ENCODE measurements around the gene VWF.
"Not testable (repeated sequence)": the region's sequence is repeated elsewhere in the genome, so short reads cannot be mapped to it uniquely, and the experiment has no call there.

Gene VWF

DNA sequence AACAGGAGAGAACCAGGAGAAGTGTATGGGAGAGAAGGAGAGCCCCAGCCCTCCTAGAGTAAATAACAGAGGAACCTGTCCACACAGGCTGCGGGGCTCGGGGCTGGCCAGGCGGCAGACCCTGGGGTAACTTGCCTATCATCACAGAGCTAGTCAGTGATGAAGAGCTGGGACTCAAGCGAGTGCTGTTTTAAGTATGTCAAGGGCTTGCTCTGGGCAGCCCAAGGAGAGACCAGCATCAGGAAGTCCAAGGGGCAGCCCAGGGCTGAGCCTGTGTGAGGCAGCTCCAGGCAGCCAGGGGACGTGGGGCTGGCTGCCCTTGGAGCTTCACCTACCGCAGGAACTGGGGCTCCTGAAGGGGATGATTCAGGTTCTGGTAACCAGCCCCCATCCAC is 10.0 kb downstream of the VWF start:
- peaks cover 1% of the 10 kb centered on the region for H3K36me3 Mint-ChIP-seq (ENCODE audit: insufficient read depth)
- H3K9me3 Mint-ChIP-seq, result no peaks in the 10 kb centered on the region
- no peak overlapping the region for H3K27ac Mint-ChIP-seq (ENCODE audit: low read depth)
- no peak overlapping the region for H3K4me3 Mint-ChIP-seq
- H3K27me3 Mint-ChIP-seq, result peaks cover 56% of the 10 kb centered on the region
- no peak for DNase-seq (ENCODE audit: low spot score in 2 of 2)
- no peak for ATAC-seq (replicated peaks; ENCODE audit: extremely low read depth, poor library complexity, severe bottlenecking)
- H3K4me1 Mint-ChIP-seq, result no peaks in the 10 kb centered on the region

- no peak for ATAC-seq (replicated peaks; ENCODE audit: extremely low read depth, poor library complexity, severe bottlenecking)
- peaks cover 50% of the 10 kb centered on the region for H3K27me3 Mint-ChIP-seq
- no peak overlapping the region for H3K27ac Mint-ChIP-seq (ENCODE audit: low read depth)
- peaks cover 1% of the 10 kb centered on the region for H3K36me3 Mint-ChIP-seq (ENCODE audit: insufficient read depth)
- no peak for DNase-seq (ENCODE audit: low spot score in 2 of 2)
- no peaks in the 10 kb centered on the region for H3K9me3 Mint-ChIP-seq
- no peak overlapping the region for H3K4me3 Mint-ChIP-seq
- no peaks in the 10 kb centered on the region for H3K4me1 Mint-ChIP-seq
Measured at GRCh38 chr12:6113691-6114475, 10.6 kb downstream of the VWF start.

DNA sequence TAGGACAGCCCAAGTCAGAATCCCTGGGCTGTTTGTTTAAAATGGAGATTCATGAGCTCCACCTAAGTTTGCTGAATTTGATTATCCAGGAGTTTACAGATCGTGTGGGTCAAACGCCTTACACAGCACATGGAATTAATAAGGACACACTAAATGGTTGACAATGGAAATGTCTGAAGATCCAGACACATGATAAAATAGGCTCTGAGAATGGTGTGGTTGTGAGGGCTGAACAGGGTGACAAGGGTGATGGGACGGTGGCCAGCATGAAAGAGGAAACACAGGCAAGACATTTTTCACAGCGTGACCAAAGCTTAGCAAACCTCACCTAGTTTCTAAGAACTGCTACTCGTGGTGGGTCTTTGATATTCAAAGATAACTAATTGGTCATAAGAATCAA is 12.5 kb downstream of the VWF start:
- DNase-seq (ENCODE audit: low spot score in 2 of 2) (no peak), ATAC-seq (replicated peaks; ENCODE audit: extremely low read depth, poor library complexity, severe bottlenecking) (no peak)
- Mint-ChIP-seq H3K4me3 (no peak overlapping the region), H3K36me3 (ENCODE audit: insufficient read depth) (peaks cover 1% of the 10 kb centered on the region), H3K27ac (ENCODE audit: low read depth) (no peak overlapping the region), H3K9me3 (no peaks in the 10 kb centered on the region), H3K4me1 (no peaks in the 10 kb centered on the region), H3K27me3 (peaks cover 45% of the 10 kb centered on the region)

- H3K27me3 Mint-ChIP-seq, result peaks cover 32% of the 10 kb centered on the region
- H3K4me1 Mint-ChIP-seq, result no peaks in the 10 kb centered on the region
- no peak overlapping the region for H3K27ac Mint-ChIP-seq (ENCODE audit: low read depth)
- no peak overlapping the region for H3K4me3 Mint-ChIP-seq
- ATAC-seq (replicated peaks; ENCODE audit: extremely low read depth, poor library complexity, severe bottlenecking) (no peak), DNase-seq (ENCODE audit: low spot score in 2 of 2) (no peak)
- no peaks in the 10 kb centered on the region for H3K9me3 Mint-ChIP-seq
- peaks cover 1% of the 10 kb centered on the region for H3K36me3 Mint-ChIP-seq (ENCODE audit: insufficient read depth)
Measured at GRCh38 chr12:6110006-6110405, 14.5 kb downstream of the VWF start.

- no peaks in the 10 kb centered on the region for H3K9me3 Mint-ChIP-seq
- H3K27ac Mint-ChIP-seq (ENCODE audit: low read depth), result no peak overlapping the region
- DNase-seq (ENCODE audit: low spot score in 2 of 2) (no peak), ATAC-seq (replicated peaks; ENCODE audit: extremely low read depth, poor library complexity, severe bottlenecking) (no peak)
- no peak overlapping the region for H3K4me3 Mint-ChIP-seq
- H3K4me1 Mint-ChIP-seq, result no peaks in the 10 kb centered on the region
- H3K36me3 Mint-ChIP-seq (ENCODE audit: insufficient read depth), result no peaks in the 10 kb centered on the region
- peaks cover 7% of the 10 kb centered on the region for H3K27me3 Mint-ChIP-seq
Measured at GRCh38 chr12:6106218-6106617, 18.3 kb downstream of the VWF start.

- no peak overlapping the region for H3K27ac Mint-ChIP-seq (ENCODE audit: low read depth)
- H3K4me3 Mint-ChIP-seq, result no peak overlapping the region
- no peaks in the 10 kb centered on the region for H3K36me3 Mint-ChIP-seq (ENCODE audit: insufficient read depth)
- ATAC-seq (replicated peaks; ENCODE audit: extremely low read depth, poor library complexity, severe bottlenecking), result no peak
- peaks cover 12% of the 10 kb centered on the region for H3K27me3 Mint-ChIP-seq
- DNase-seq (ENCODE audit: low spot score in 2 of 2), result no peak
- no peaks in the 10 kb centered on the region for H3K4me1 Mint-ChIP-seq
- H3K9me3 Mint-ChIP-seq, result no peaks in the 10 kb centered on the region
Measured at GRCh38 chr12:6104842-6105241, 19.6 kb downstream of the VWF start.

- peaks cover 12% of the 10 kb centered on the region for H3K27me3 Mint-ChIP-seq
- ATAC-seq (replicated peaks; ENCODE audit: extremely low read depth, poor library complexity, severe bottlenecking) (no peak), DNase-seq (ENCODE audit: low spot score in 2 of 2) (no peak)
- no peak overlapping the region for H3K27ac Mint-ChIP-seq (ENCODE audit: low read depth)
- H3K36me3 Mint-ChIP-seq (ENCODE audit: insufficient read depth), result no peaks in the 10 kb centered on the region
- H3K9me3 Mint-ChIP-seq, result no peaks in the 10 kb centered on the region
- no peak overlapping the region for H3K4me3 Mint-ChIP-seq
- no peaks in the 10 kb centered on the region for H3K4me1 Mint-ChIP-seq
Measured at GRCh38 chr12:6104027-6104426, 20.4 kb downstream of the VWF start.

GRCh38 chr12:6102021-6102420 is 22.4 kb downstream of the VWF start:
- H3K27ac Mint-ChIP-seq (ENCODE audit: low read depth); ATAC-seq (replicated peaks; ENCODE audit: extremely low read depth, poor library complexity, severe bottlenecking); H3K36me3 Mint-ChIP-seq (ENCODE audit: insufficient read depth); H3K9me3 Mint-ChIP-seq; DNase-seq (ENCODE audit: low spot score in 2 of 2); H3K4me3 Mint-ChIP-seq; H3K4me1 Mint-ChIP-seq: not testable (repeated sequence)
- H3K27me3 Mint-ChIP-seq, result peaks cover 32% of the 10 kb centered on the region

DNA sequence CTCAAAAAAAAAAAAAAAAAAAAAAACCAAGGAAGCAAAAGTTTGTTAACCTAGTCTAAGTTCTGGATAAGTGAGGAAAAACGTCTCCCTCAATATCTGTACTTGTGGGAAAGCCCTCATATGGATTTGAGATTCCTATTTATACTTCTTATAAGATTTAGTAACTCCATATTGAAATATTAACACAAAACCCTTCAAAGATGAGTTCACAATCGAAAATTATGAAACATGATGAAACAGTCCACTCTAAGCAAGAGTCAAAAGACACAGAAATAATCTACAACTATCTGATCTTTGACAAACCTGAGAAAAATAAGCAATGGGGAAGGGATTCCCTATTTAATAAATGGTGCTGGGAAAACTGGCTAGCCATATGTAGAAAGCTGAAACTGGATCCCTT is 25.2 kb downstream of the VWF start:
- H3K36me3 Mint-ChIP-seq (ENCODE audit: insufficient read depth), result no peaks in the 10 kb centered on the region
- DNase-seq (ENCODE audit: low spot score in 2 of 2) (no peak), ATAC-seq (replicated peaks; ENCODE audit: extremely low read depth, poor library complexity, severe bottlenecking) (no peak)
- no peaks in the 10 kb centered on the region for H3K4me1 Mint-ChIP-seq
- H3K27ac Mint-ChIP-seq (ENCODE audit: low read depth), result no peak overlapping the region
- no peaks in the 10 kb centered on the region for H3K9me3 Mint-ChIP-seq
- H3K27me3 Mint-ChIP-seq, result peaks cover 59% of the 10 kb centered on the region
- no peak overlapping the region for H3K4me3 Mint-ChIP-seq

DNA sequence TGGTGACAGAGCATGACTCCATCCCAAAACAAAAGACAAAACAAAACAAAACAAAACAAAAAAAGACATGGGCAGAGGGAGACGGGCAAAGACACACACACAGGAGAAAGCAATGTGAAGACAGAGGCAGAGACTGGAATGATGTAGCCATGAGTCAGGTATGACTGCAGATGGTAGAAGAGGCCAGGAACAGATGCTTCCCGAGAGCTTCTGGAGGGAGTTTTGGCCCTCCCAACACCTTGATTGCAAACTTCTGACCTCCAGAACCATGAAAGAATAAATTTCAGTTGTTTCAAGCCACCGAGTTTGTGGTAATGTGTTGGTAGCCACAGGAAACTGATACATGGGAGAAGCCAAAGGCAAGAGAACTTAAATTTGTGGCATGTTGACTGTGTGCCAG is 27.1 kb downstream of the VWF start:
- ATAC-seq (replicated peaks; ENCODE audit: extremely low read depth, poor library complexity, severe bottlenecking) (no peak), DNase-seq (ENCODE audit: low spot score in 2 of 2) (no peak)
- H3K4me1 Mint-ChIP-seq, result no peaks in the 10 kb centered on the region
- no peak overlapping the region for H3K4me3 Mint-ChIP-seq
- no peaks in the 10 kb centered on the region for H3K36me3 Mint-ChIP-seq (ENCODE audit: insufficient read depth)
- peaks cover 78% of the 10 kb centered on the region for H3K27me3 Mint-ChIP-seq
- H3K27ac Mint-ChIP-seq (ENCODE audit: low read depth), result no peak overlapping the region
- H3K9me3 Mint-ChIP-seq, result no peaks in the 10 kb centered on the region

DNA sequence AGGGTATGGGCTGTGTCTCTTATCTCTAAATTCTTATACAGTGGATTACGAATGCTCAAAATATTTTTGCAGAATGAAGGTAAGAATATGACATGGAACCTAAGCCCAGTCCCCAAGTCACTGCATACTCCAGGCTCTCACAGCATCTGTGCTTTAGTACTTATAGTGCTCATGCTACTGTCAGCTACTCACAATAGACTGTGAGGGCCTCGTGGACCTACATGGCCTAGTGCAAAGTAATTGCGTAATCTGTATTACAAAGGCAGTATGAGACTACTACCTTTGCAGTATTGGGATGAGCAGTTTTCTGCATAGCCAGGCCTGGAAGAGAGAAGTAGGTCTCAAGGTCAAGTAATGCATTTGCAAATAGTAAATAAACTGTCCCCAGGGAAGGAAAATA is 27.9 kb downstream of the VWF start:
- Mint-ChIP-seq H3K4me3 (no peak overlapping the region), H3K27ac (ENCODE audit: low read depth) (no peak overlapping the region), H3K36me3 (ENCODE audit: insufficient read depth) (no peaks in the 10 kb centered on the region), H3K9me3 (no peaks in the 10 kb centered on the region), H3K27me3 (peaks cover 81% of the 10 kb centered on the region), H3K4me1 (no peaks in the 10 kb centered on the region)
- DNase-seq (ENCODE audit: low spot score in 2 of 2), result no peak
- ATAC-seq (replicated peaks; ENCODE audit: extremely low read depth, poor library complexity, severe bottlenecking), result no peak

DNA sequence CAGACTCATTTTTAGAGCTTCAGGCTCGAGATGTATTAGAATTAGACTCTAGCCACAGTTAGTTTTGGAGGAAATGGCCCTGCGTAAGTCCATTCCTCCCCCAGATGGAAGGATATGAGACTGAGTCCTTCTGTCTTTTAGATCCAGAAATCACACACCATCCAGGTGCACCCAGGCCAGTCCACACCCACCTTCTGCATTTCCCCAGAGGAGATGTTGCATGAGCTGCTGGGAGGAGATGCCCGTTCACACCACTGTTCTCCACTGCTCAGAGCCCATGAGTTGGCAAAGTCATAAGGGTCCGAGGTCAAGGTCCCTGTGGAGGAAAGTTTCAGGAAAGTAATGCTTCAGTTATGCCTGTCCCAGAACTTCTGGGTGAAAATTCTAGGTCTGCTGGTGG is 29.2 kb downstream of the VWF start:
- Mint-ChIP-seq H3K27ac (ENCODE audit: low read depth) (no peak overlapping the region), H3K9me3 (no peaks in the 10 kb centered on the region), H3K36me3 (ENCODE audit: insufficient read depth) (no peaks in the 10 kb centered on the region), H3K4me1 (no peaks in the 10 kb centered on the region), H3K4me3 (no peak overlapping the region), H3K27me3 (peaks cover 80% of the 10 kb centered on the region)
- DNase-seq (ENCODE audit: low spot score in 2 of 2), result no peak
- ATAC-seq (replicated peaks; ENCODE audit: extremely low read depth, poor library complexity, severe bottlenecking), result no peak

DNA sequence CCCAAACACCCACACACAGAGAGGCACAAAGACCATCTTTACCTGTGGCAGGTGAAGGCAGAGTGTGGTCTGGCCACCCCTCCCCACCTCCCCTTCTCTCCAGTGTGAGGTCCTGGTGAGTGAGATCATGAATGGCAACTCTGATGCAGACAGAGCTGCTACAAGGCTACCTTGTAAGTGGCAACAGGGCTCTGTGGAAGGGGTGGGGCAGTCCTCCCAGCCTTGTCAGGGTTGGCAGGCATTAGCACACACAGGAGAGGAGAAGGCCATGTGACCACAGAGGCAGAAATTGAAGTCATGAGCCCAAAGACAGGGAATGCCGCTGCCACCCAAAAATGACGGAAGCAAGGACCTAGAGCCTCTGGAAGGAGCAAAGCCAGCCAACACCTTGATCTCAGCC is 30.7 kb downstream of the VWF start:
- Mint-ChIP-seq H3K4me1 (no peaks in the 10 kb centered on the region), H3K9me3 (no peaks in the 10 kb centered on the region), H3K27me3 (peaks cover 92% of the 10 kb centered on the region), H3K36me3 (ENCODE audit: insufficient read depth) (no peaks in the 10 kb centered on the region), H3K27ac (ENCODE audit: low read depth) (no peak overlapping the region), H3K4me3 (no peak overlapping the region)
- DNase-seq (ENCODE audit: low spot score in 2 of 2) (no peak), ATAC-seq (replicated peaks; ENCODE audit: extremely low read depth, poor library complexity, severe bottlenecking) (no peak)

Data from central memory CD8-positive, alpha-beta T cell (primary cell).